Adrenal gland (tissue), 5 donors: ENCODE measurements around the gene SGTB.

ENCODE experiments used
- POLR2A ChIP-seq, 2 donors: fragments of 450-650 bp; IDR thresholded peaks; one replicate each; pipeline ENCODE4 v1.6.1; 2017; ENCODE audit warnings: antibody characterized with exemption in 2 of 2, mild to moderate bottlenecking in 2 of 2, moderate library complexity in 1 of 2
- TF ChIP-seq, protein P1 (sequence below), 6 experiments: fragments of 450-650 bp in 4 of 6; fragments of 200-600 bp in 2 of 6; sonication (generic) in 1 of 6; IDR thresholded peaks; 1 replicate in 5 of 6; 2 replicates in 1 of 6; pipeline versions ENCODE4 v1.5.1 to v1.8.0; 2016 to 2021; ENCODE audit warnings: antibody characterized with exemption in 6 of 6, mild to moderate bottlenecking in 2 of 6, moderate library complexity in 1 of 6
- donor health status: DM: no; HTN: no; CAD: no.

- TF ChIP-seq, protein P1, sequence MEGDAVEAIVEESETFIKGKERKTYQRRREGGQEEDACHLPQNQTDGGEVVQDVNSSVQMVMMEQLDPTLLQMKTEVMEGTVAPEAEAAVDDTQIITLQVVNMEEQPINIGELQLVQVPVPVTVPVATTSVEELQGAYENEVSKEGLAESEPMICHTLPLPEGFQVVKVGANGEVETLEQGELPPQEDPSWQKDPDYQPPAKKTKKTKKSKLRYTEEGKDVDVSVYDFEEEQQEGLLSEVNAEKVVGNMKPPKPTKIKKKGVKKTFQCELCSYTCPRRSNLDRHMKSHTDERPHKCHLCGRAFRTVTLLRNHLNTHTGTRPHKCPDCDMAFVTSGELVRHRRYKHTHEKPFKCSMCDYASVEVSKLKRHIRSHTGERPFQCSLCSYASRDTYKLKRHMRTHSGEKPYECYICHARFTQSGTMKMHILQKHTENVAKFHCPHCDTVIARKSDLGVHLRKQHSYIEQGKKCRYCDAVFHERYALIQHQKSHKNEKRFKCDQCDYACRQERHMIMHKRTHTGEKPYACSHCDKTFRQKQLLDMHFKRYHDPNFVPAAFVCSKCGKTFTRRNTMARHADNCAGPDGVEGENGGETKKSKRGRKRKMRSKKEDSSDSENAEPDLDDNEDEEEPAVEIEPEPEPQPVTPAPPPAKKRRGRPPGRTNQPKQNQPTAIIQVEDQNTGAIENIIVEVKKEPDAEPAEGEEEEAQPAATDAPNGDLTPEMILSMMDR (IDR thresholded peaks at IDR 0.05): no peak
- TF ChIP-seq POLR2A (IDR thresholded peaks at IDR 0.05): no peak
Measured at GRCh38 chr5:65668696-65669095, 53.2 kb downstream of the SGTB start.
